HS-27A (cell line): ENCODE measurements around the gene CNIH3.
A peak's percentile ranks its signal among the peaks of the same experiment; 100 is the strongest.

Source experiments
- DNase-seq: peaks from one replicate; pipeline ENCODE4 v3.0.0-alpha.2; 2012; ENCODE audit warnings: low read depth, missing footprints

The CNIH3 gene

GRCh38 chr1:224722838-224723237 lies 106.7 kb downstream of the CNIH3 start:
- no peak for DNase-seq

- DNase-seq, result no peak
Measured at GRCh38 chr1:224724566-224724965, 108.4 kb downstream of the CNIH3 start.

GRCh38 chr1:224726441-224727182 lies 110.5 kb downstream of the CNIH3 start:
- DNase-seq, result peak; percentile 77

GRCh38 chr1:224727351-224728289 lies 111.5 kb downstream of the CNIH3 start:
- DNase-seq, result no peak

- DNase-seq, result no peak
Measured at GRCh38 chr1:224730540-224730939, 114.4 kb downstream of the CNIH3 start.

GRCh38 chr1:224730965-224731364 lies 114.8 kb downstream of the CNIH3 start:
- DNase-seq, result no peak

GRCh38 chr1:224731633-224732032 lies 115.5 kb downstream of the CNIH3 start:
- no peak for DNase-seq

GRCh38 chr1:224732377-224733026 lies 116.4 kb downstream of the CNIH3 start:
- DNase-seq, result no peak

GRCh38 chr1:224733027-224733911 lies 117.2 kb downstream of the CNIH3 start:
- no peak for DNase-seq

GRCh38 chr1:224734261-224734935 lies 118.3 kb downstream of the CNIH3 start:
- DNase-seq, result no peak

GRCh38 chr1:224735159-224735558 lies 119.0 kb downstream of the CNIH3 start:
- no peak for DNase-seq

- DNase-seq, result no peak
Measured at GRCh38 chr1:224736619-224737352, 120.7 kb downstream of the CNIH3 start.

- DNase-seq, result no peak
Measured at GRCh38 chr1:224737353-224737727, 121.2 kb downstream of the CNIH3 start.

- no peak for DNase-seq
Measured at GRCh38 chr1:224739303-224739996, 123.3 kb downstream of the CNIH3 start.

- DNase-seq, result no peak
Measured at GRCh38 chr1:224739997-224740684, 124.0 kb downstream of the CNIH3 start.

GRCh38 chr1:224740685-224741052 lies 124.6 kb downstream of the CNIH3 start:
- DNase-seq, result no peak

GRCh38 chr1:224742349-224742748 lies 126.2 kb downstream of the CNIH3 start:
- no peak for DNase-seq

- DNase-seq, result no peak
Measured at GRCh38 chr1:224743608-224744164, 127.6 kb downstream of the CNIH3 start.

GRCh38 chr1:224744521-224744920 lies 128.4 kb downstream of the CNIH3 start:
- DNase-seq, result no peak
